GM18867 (cell line): ENCODE results near the gene HGD.
"Not testable (repeated sequence)": the region's sequence is repeated elsewhere in the genome, so short reads cannot be mapped to it uniquely, and the experiment has no call there.

Experiments
- ATAC-seq: cut with Tn5 transposase; IDR thresholded peaks from one replicate; pipeline ENCODE4 v1.9.1; 2021; ENCODE audit warnings: mild to moderate bottlenecking, moderate library complexity; ENCODE audit not compliant: unreplicated experiment

Gene HGD

DNA sequence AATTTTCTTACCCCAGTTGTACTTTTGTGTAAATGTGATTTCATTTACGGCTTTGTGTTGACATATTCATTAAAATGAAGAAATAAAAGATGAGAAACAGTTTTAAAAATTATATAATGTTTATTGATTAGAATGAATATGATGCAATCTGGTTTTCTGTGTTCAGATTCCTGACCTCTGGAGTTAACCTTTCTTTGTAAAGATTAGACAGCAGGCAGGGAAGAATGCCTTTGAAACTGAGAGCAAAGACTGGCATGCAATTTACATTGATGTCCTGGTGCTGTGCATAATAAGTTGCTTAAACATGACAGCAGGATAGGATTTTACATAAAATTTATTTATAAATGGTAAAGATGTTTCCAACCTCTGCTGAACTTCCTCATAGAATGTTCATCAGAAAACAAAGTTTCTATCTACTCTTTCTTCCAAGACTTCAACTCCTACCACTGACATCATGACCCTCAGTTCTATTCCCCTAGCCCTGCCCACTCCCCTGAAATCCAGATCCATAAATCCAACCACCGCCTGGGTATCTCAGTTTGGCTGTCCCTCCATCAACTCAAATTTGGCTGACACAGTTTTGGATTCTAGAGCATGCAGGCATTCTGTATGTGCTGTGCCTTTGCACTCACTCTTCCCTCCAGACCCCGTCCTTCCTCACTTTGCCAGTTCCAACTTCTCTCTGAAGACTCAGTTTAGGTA lies 1.7 kb downstream of the HGD start:
- ATAC-seq: no peak

DNA sequence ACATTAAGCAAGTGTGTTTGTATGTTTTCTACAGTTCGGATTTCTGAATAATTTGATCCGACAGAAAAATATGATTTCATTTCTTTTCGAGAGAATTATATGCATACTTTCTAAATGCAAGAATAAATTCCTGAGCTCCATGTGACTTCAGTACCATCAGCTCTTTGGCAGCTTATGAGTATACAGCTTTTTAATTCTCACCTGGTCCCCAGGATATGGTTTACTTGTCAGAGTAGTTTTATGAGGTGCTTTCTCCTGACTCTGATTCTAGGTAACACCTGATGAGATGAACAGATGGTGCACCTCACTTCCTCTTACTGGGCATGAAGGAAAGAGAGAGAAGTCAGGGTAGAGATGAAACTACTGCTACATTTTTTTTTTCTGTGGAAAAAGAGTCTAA lies 3.1 kb downstream of the HGD start:
- ATAC-seq: peak; percentile 67

DNA sequence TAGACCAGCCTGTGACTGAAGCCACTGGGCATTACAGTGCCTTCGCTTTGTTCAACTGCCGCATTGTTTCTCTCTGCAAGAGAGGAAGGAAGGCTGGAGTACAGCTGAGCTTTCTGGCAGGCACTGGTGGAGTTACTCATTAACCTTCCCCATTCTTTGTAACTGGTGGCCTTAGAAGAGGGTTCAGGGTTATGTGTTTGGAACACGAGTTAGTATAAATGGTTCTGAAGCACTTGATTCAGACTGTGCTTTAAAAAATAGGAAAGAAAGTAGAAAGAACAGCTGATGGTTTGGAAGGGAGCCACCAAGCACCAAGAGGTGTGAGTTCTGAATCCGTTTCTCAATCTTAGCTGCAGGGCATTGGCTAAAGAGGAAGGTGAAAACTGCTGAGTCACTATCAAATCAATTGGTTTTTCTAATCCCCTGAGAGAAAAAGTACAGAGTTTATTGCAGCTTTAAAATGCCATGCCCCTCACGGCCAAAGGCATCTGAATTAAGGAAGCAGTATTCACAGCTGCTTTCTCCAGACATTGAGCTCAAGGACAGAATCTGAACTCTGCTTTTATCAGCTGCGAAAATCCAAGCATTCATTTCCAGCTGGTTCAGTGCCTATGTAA lies 3.6 kb downstream of the HGD start:
- peak; percentile 73 for ATAC-seq

DNA sequence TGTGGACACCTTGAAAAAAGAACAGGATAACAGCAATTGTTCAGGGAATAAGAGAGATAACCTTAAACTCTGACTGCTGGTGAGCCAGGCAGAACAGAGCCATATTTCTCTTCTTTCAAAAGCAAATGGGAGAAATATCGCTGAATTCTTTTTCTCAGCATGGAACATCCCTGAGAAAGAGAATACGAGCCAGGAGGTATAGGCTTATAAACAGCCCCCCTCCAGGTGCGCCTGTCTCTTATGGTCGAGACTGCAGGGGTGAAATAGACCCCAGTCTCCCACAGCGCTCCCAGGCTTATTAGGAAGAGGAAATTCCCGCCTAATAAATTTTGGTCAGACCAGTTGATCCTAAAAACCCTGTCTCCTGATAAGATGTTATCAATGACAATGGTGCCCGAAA lies 4.8 kb downstream of the HGD start:
- not testable (repeated sequence) for ATAC-seq

DNA sequence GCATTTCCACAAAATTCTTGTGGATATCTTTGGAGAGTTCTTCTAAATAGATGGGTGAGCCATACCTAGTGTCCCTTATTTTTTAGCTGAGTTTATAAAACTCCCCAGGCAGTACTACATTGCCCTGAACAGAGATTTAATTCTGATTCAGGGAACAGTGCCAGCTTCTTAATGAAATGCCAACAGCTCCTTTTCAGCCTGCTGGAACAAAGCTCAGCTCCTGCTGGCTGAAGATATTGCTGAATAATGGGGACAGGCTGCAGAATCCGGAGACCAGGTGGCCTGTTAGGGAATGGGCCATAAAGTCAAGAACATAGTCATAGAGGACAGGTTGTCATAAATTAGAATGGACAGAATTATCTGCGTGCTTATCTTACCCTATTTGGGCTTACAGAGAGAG lies 8.9 kb downstream of the HGD start:
- no peak for ATAC-seq

DNA sequence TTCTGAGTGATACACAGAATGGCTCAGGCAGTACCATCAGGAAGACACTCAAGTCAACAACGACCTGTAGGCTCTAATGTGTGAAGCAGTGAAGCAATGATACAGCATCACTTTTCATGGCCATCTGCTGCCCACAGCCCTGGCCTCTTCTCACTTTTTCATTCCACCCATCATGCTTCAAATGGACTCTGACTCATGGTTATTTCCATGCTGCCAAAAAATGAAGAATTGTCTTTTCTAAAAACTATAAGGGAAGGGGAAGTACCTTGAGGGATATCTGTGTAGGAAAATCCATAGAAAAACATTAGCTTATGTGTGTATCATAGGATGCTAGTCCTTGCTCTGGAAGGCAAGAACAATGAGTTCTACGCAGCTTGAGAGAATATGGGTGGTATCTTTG lies 11.5 kb downstream of the HGD start:
- no peak for ATAC-seq

DNA sequence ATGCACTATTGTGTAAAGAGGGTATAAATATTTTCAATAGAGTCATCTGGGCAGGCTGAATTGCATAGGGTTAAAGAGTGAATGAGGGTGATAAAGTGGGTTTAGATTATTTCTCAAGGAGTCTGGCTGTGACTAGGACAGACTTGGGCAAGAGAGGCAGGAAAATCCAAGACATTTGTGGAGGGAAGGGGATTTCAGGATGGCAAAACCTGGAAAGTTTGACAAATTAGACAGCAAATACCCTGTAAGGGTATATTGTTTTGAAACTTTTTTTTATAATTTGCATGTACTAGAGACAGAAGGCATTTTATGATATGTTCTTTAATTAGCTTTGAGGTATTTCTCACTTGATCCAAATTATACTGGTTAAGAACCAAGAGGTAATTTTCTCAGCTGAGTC lies 17.1 kb downstream of the HGD start:
- no peak for ATAC-seq

DNA sequence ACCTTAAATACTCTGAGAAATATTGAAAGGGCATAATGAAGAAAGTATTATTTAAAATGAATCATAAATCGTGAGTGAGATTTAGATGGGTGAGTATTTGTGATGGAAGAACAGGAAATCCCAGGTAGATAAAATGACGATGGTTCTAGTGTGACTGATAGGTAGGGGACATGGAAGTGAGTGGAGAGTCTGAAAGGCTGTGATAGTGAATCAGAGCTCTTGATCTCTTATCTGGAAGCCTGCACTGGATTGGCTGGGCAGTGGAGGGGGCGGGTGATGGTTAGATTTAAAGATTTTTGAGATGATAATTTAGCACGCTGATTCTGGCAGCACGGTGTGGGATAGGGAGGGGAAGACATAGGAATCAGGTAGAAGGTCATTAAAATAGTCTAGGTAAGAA lies 20.1 kb downstream of the HGD start:
- ATAC-seq: no peak

DNA sequence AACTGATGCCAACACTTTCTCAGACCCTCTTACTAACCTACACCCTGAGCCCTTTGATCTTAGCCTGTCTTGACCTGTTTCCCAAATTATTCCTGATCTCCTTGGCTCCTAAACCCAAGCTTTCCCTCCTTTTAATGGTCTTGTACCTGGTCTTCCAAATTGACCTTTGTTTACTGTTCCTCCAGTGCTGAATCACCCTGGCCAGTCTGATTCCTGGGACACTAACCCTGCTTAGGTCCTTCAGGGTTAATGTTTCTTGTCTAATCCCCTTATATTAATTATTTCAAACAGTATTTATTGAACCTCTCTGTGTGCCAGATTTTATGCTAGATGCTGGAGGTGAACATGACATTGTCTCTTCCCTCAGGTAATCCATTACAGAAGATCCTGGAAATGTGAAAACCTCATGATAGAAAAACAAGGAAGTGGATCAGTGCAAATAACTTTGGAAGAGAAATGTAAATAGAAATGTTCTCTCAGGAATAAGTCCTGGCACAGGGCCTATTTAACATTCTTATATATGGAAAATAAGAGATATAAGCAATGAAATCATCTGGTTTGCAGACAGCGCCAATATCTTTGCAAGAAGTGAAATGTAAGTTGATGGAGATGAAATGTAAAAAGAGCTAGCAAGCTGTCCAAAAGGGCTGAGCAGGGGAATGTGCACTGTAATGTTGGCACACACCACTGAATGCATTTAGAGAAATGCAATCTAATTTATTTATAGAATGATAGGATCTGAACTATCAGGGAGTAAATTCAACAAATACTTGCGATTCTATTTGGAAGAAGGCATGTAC lies 20.7 kb downstream of the HGD start:
- no peak for ATAC-seq

DNA sequence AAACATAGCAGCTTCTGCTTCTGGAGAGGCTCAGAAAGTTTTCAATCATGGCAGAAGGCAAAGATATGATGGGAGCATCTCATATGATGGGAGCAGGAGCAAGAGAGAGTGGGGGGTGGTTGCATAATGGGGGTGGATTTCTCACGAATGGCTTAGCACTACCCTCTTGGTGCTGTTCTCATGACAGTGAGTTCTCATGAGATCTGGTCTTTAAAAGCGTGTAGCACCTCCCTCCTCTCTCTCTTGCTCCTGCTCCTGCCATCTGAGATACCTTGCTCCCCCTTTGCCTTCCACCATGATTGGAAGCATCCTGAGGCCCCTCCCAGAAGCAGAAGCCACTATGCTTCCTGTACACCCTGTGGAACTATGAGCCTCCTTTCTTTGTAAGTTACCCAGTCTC lies 22.2 kb downstream of the HGD start:
- no peak for ATAC-seq

DNA sequence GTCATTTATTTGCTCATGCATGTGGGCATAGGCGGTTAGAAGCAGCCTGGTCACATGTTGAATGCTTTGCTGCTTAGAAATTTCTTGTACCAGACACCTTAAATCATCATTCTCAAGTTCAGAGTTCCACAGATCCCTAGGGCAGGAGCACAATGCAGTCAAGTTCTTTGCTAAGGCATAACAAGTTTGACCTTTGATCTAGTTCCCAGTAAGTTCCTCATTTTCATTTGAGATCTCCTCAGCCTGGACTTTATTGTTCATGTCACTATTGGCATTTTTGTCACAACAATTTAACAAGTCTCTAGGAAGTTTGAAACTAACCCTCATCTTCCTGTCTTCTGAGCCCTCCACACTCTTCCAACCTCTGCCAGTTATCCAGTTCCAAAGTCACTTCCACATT lies 22.8 kb downstream of the HGD start:
- no peak for ATAC-seq

DNA sequence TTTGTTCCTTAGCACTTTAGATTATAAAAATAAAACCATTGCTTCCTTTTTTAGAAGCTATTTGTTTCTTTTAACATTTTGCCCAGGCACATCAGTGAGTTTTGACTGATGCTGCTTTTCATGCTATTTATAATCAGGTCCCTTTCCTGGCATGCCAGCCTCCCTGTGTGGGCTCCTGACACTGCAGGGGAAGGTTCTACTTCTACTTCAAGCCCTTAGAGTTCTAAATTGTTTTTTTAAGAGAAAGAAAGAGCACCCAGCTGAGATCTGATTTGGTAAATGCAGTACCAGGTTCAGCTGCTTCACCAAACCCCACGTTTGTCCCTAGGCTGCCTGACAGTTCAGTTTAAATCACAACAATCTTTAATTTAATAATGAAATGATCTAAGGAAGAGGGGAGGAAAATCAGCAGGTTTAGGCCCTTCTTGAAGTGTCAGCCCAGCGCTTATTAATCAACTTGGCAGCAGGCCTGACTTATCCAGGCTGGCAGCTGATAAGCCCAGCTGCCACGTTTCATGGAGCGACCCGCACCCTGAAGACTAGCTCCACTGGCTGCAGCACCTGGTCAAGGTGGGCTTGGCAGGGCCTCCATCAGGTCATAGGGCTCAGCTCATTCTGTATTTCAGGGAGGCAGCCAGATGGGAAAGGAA lies 29.0 kb downstream of the HGD start:
- ATAC-seq: no peak

DNA sequence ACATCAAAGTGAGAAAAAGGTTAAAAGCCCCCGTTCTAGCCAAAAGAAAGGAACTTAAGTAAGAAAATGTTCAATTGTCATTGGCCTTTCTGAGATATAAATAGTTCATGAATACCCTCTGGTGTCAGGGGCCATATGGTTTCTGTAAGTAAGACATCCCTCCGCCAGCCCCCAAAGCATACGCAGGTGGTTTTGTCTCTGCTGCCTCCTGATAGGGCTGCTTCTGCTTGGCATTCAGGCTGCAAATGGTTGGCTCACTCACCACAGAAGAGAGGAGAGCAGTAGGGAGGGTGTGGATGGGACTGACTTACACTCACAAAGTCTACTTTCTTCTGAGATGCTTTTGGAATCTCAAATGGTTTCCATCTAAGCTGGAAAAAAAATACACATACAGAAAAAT lies 29.8 kb downstream of the HGD start:
- no peak for ATAC-seq

DNA sequence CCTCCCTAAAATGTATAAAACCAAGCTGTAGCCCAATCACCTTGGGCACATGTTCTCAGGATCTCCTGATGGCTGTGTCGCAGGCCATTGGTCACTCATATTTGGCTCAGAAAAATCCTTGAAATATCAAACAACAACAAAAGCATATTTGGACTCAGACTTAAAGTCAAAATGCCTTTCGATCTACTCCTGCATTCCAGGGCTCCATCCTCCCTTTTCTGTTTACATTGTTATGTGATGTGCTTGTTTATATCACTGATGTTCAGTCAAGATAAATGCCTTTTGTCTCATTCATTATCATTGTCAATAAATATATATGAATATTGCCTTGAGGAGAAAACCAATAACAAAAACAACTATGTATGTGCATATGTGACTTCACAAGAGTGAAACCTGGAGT lies 31.7 kb downstream of the HGD start:
- ATAC-seq: no peak

DNA sequence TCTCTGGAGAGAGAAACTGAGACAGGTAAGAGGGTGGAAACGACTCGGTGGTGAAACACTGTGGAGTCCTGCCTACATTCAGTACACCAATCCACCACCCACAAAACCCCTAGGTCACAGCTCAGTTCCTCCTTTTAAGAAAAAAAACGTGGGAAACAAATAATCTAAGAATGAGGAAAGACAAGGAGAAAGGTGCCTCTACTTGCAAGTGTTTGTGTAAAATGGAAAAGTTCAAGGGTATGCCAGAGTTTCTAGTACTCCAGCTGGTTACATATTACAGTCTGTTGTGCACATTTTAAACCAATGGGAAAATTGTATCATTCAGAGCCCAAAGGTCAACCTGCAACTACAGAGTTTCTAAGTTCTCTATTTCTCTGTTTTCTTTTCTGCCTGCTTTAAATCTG lies 32.2 kb downstream of the HGD start:
- ATAC-seq: no peak

DNA sequence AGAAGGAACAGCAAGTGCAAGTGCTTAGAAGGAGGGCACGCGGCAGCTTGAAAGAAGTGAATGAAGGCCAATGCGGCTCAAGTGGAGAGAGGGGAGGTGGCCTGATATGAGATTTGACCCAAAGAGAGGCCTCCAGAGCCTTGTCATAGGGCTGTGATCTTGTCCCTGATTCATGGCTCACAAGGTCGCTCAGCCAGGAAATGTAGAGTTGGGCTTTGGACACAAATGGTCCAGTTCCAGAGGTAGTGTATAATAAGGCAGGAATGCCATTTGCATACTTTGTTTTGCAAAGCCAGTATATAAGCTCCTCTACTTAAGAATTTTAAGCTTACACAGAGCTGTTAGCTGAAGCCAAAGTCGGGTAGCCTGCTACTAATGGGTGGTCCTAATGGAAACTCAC lies 33.7 kb downstream of the HGD start:
- ATAC-seq: no peak

DNA sequence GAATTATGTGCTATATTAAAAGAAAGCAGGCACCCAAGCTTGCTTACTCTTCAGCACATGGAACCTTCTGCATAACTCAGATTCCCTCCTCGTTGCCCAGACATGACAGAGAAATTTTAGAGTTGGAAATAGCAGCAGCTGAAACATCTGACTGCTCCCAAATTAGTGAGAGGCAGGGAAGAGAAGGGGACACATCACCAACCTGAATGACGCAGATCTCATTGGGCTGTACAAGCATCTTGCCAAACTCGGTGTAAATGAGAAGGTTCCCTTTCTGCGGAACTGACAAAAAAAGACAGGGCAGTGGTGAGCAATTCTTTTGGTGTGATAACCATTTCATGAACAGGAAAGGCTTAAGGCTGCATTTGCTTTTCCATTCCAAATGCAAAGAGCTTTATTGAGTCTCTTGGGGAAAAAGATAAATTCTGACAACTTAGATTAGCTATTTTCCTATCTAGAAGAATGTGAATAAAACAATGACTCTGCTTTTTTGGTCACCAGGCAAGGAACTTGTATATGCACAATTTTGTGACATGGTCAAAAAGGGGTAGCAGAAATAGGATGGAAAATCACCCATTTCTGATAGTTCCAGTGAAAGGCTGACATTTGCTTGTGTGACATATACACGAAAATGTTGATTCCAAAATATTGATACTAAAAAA lies 35.1 kb downstream of the HGD start:
- no peak for ATAC-seq

DNA sequence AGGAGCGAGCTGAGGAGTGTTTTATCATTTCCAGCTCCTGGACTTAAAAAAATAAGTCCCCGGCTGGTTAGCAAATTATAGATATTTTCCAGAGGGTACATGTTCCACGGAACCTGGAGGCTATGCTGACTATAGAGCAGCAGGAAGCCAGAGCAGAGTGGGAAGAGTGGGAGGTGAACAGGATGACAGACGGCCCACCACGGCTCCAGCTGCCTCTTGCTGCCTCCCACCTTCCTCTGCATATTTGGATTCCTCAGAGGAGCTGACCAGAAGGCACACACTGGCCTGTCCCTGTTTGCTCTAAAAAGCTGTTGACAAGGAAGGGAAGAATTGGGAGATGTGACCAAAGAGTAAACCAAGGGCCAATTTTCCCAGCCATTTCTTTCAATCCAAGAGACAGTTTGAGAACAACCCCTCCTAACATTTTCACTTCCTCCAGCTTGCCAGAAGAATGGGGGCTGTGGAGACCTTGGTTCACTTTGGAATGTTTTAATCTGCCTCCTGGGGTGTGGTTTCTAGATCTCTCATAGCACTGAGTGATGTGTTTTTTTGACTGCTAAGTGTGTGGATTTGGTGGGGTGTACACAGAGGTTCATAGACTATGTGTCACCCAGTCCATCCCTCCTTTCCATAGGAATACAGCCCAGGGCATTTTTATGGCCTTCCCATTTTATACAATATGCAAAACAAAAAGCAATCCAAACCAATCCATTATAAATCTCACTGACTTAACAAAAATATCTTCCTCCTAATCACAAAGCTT lies 36.8 kb downstream of the HGD start:
- no peak for ATAC-seq

DNA sequence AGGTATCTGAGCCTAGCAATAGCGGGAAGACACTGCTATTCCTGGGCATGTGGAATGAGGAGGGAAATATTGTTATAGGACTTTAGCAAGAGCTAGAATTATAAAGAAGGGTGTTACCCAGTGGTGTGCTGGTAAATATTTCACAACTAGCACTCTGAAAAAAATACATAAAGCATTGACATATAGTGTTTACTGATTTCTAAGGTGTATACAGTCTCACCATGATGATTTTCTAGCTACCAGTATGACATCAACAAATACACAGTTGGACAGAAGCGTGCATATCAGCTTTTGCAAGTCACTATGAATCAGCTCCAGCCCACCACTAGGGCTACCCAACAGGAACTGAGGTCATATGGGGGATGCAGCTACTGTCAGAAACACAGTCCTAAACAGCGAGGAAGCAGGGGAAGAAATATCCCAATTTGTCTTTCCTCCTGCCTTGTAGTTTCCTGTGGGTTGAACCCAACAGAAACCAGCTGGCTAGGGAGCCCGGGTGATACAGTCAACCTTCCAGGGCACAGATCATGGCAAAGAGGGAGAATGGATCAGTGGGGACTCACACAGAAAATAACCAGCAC lies 39.6 kb downstream of the HGD start:
- no peak for ATAC-seq

DNA sequence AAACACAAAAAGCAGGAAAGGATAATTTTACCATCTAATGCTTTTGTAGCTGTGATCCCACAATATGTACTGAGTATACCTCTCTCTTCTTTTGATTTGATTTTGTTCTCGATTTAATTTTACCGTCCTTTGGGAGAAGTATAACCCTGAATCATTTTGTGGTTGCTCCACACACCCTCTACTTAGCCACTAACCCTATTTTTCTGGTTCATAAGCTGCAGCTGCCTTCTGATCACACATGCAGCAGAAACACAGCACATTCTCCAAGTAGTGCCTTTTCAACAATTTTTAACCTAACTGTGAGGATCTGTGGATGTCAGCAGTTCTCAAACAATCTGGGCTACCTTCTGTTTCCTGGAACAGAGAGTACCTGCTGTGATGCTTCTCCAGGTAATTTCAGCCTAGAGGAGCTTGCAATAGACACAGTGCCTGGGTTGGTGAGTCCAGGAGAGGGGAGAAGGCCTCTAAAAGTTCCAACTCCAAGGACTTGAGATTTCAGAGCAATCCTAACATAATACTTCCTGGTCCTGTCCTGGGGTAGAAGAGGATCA lies 40.3 kb downstream of the HGD start:
- no peak for ATAC-seq
